Measurements from ENCODE around the gene ZBTB25.

DNA sequence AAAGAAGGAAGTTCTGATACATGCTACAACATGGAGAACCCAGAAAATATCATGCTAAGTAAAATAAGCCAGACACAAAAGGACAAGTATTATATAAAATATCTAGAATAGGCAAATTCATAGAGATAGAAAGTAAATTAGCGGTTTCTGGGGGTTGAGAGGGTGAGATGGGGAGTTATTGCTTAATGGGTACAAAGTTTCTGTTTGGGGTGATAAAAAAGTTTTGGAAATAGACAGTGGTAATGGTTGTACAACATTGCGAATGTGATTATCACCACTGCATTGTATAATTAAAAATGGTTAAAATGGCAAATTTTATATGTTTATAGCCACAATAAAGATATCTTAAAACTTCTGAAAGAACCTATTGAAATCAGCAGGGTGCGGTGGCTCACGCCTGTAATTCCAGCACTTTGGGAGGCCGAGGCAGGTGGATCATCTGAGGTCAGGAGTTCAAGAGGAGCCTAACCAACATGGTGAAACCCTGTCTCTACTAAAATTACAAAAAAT lies 15.0 kb downstream of the ZBTB25 start:
- TF ChIP-seq, protein P1, sequence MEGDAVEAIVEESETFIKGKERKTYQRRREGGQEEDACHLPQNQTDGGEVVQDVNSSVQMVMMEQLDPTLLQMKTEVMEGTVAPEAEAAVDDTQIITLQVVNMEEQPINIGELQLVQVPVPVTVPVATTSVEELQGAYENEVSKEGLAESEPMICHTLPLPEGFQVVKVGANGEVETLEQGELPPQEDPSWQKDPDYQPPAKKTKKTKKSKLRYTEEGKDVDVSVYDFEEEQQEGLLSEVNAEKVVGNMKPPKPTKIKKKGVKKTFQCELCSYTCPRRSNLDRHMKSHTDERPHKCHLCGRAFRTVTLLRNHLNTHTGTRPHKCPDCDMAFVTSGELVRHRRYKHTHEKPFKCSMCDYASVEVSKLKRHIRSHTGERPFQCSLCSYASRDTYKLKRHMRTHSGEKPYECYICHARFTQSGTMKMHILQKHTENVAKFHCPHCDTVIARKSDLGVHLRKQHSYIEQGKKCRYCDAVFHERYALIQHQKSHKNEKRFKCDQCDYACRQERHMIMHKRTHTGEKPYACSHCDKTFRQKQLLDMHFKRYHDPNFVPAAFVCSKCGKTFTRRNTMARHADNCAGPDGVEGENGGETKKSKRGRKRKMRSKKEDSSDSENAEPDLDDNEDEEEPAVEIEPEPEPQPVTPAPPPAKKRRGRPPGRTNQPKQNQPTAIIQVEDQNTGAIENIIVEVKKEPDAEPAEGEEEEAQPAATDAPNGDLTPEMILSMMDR (IDR thresholded peaks at IDR 0.05 in 2 of 3, conservative IDR thresholded peaks at IDR 0.05 in 1 of 3; ENCODE audit: borderline replicate concordance in 1 of 3, insufficient read depth in 1 of 3, low read depth in 2 of 3, low read length in 2 of 3), result no peak
- no peak for TF ChIP-seq EZH2phosphoT487 (IDR thresholded peaks at IDR 0.05; ENCODE audit: borderline replicate concordance)
- no peak for TF ChIP-seq EZH2 (IDR thresholded peaks at IDR 0.05)
- no peak for TF ChIP-seq REST (IDR thresholded peaks at IDR 0.05; ENCODE audit: low read depth)
- TF ChIP-seq POLR2A (IDR thresholded peaks at IDR 0.05; ENCODE audit: borderline replicate concordance, extremely low read depth, insufficient read depth, insufficient read length), result no peak
- TF ChIP-seq SIN3A (IDR thresholded peaks at IDR 0.05; ENCODE audit: low read depth), result no peak
- no peak for TF ChIP-seq JUND (IDR thresholded peaks at IDR 0.05)
- no peak for TF ChIP-seq SP1 (IDR thresholded peaks at IDR 0.05; ENCODE audit: low read depth)

Measured in HCT116 (cell line).